ENCODE measurements around the gene TMEM9B. TPM values are rescaled to one million over a fixed set of nuclear protein-coding genes. Genes with fewer than 3 reads are reported as not detected.
"Not testable (repeated sequence)": the region's sequence is repeated elsewhere in the genome, so short reads cannot be mapped to it uniquely, and the experiment has no call there.

TMEM9B gene
- total RNA-seq, 1 experiment from 2014 or later = 23.5 TPM

- no peak for DNase-seq (ENCODE audit: low spot score)
Observed at GRCh38 chr11:8973121-8973520, 8.9 kb upstream of the TMEM9B start.

GRCh38 chr11:8971924-8972316, 7.7 kb upstream of the TMEM9B start:
- DNase-seq (ENCODE audit: low spot score) = no peak

DNA sequence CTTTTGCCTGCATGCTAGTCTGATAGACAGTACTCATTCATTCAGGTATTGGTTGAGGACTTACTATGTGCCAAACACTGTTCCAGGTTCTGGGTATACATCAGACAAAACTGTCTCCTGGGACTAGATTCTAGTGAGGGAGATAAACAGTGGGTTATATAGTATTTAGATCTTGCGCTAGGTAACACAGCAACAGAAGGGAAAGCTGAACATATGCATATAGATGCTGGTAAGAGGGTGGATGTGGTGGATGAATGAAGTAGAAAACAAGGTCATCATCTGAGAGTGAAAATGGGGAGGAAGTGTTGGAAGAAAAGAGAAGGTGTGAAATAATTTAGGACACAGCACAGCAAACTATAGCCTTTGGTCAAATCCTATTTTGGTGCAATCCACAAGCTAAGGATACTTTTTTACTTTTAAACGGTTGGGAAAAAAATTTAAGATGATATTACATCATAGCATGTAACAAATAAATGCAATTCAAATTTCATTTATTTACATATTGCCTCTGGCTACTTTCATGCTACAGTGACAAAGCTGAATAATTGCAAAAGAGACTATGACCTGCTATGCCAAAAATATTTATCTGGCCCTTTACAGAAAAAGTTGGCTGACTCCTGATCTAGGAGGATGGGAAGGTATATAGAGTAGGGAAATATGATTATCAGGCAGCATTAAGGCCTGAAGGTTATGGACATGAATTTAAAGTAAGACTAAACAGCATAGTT, 7.1 kb upstream of the TMEM9B start:
- DNase-seq (ENCODE audit: low spot score) = no peak

- DNase-seq (ENCODE audit: low spot score) = no peak
Observed at GRCh38 chr11:8967184-8967583, 2.9 kb upstream of the TMEM9B start.

DNA sequence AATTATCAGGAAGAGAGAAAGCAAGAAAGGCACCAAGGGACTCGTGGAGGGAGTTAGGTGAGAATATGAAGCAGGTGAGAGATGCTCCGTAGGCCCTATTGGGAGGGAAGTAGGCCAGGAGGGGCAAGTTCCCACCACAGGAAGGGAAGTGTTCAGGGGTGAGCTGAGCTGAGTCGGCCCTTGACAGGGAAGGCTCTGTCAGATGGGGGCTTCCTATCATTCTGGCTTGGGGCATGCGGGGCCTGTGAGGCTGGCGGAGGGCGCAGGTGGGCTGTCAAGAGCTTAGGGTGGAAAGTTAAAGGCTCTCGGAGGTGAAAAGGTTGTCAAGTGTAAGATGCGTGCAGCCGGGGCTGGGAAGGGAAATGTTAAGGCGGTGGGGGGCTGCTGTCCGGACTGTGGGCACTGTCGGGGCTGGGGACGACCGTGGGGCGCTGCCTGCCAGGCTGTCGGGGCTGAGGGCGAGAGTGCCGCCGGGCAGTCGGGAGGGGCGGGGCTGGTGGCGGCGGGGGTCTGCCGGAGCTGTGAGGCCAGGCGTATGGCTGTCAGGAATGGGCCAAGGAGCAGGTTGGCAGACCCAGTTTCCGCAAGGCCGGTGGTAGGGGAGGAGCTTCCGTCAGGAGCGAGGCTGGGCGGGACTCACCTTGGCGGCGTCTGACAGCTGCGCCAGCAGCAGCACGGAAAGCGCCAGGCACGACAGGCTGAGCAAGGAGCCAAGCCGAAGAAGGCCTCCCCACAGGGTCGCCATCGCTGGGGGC, 496 bp downstream of the TMEM9B start:
- peak; percentile 91 for DNase-seq (ENCODE audit: low spot score)

GRCh38 chr11:8962841-8963240, 1.4 kb downstream of the TMEM9B start:
- DNase-seq (ENCODE audit: low spot score) = no peak

DNA sequence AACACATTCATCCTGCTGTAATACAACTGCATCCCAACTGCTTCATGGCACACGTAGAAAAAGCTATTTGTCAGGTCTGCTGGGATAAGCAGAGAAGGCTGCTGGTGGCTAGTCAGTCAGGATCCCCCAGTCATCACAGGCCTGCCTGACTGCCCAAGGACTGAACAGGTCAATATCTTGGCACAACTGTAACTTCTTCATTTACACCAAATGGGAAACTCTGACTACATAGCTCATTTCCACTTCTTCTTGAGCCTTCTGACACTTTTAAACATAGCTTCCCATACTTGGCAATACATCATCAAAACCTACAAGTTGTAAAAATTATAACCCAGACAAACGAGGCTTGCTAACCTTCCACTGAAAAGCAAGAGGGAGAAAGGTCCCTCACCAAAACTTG, 2.8 kb downstream of the TMEM9B start:
- DNase-seq (ENCODE audit: low spot score) = no peak

DNA sequence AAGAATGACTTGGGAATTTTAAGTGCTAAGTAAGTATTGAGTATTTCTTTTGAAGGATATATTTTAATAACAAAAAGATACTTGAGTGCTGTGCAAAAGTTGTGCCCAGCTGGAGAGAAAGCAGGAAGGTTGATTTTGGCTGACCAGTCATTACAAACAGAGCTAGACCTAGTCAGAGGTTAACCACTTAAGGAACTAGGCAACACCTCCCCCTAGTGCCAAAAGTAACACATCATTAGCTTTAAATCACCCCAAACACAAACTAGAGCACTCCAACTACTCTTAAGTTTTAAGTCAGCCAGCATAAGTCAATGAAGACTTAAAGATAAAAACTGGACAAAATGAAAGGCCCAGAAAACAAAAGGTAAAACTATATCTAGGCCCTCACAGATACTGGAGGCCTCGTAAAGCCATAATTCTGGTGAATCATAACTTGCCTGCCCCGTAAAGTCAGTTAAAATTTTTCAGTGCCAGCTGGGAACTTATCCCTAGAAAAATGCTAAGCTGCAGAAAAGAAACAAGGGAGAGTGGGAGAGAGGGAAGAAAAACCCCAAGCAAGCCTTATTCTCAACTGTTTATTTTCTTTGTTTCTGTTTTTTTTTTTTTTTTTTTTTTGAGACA, 4.6 kb downstream of the TMEM9B start:
- DNase-seq (ENCODE audit: low spot score) = peak; percentile 83

GRCh38 chr11:8956860-8957259, 7.4 kb downstream of the TMEM9B start:
- no peak for DNase-seq (ENCODE audit: low spot score)

- DNase-seq (ENCODE audit: low spot score) = no peak
Observed at GRCh38 chr11:8948886-8949285, 15.4 kb downstream of the TMEM9B start.

GRCh38 chr11:8947230-8947943, 16.9 kb downstream of the TMEM9B start:
- DNase-seq (ENCODE audit: low spot score) = no peak

DNA sequence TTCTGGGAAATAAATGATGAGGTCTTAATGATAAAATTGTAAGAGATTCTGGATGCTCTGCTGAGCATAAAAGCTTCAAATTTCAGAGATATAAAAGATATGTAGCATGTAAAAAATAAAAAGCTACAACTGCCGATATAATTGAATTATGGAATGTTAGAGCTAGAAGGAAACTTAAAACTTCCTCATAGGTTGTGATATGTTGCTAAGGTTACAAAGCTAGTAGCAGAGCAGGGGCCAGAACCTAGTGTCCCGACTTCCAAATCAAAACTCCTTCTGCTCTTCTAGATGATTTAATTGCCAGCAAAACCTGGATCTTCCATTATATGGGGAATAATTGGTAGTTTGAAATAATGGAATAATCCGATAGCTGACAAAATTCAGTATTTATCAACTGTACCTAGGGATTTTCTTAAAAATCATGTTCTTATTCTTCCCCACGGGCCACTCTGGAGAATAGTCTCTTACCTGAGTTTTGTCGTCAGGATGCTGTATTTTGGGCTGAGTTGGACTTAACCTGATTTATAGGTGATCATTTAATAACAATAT, 21.6 kb downstream of the TMEM9B start, which contains the start of gene ASCL3:
Gene ASCL3 (minus strand): TSS at position 499 of the 549 bp plus-strand sequence. CDS start 4,855 bp downstream, outside the sequence.
- no peak for DNase-seq (ENCODE audit: low spot score)

DNA sequence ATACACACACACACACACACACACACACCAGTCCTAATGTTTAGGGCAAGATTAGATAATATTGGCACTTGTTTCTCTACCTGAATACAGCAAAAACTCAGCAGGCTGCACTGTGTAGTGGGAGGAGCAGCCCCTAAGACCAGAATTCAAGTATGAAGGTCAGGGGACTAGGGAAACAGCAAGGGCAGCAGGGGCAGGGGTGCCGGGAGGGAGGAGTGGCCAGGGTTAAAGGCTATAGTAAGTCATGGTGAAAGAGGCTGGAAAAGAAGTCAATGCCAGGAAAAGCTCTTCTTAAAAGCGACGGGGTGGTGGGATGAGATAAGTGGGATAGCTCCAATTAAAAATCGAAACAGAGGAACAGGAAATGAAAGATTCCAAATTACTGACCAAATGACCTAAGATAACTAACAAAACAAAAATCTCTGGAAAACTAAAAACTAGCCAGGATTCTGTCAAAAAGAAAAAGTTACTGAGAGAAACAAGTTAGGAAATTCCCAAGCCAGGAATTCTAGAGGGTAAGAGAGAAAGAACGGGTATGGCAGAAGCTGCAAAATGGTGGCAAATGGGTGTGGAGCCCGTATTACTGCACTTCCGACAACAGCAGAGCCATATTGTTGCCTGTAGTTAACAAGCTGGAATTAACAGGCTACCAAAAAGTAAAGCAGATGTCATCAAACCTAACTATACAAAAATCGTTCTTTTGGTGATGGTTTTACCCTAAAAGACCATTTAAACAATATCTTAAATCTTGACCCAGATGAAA, 22.7 kb downstream of the TMEM9B start:
- DNase-seq (ENCODE audit: low spot score) = no peak

GRCh38 chr11:8937659-8938058, 26.6 kb downstream of the TMEM9B start:
- no peak for DNase-seq (ENCODE audit: low spot score)

- no peak for DNase-seq (ENCODE audit: low spot score)
Observed at GRCh38 chr11:8937159-8937558, 27.1 kb downstream of the TMEM9B start.

- DNase-seq (ENCODE audit: low spot score) = not testable (repeated sequence)
Observed at GRCh38 chr11:8935789-8936188, 28.5 kb downstream of the TMEM9B start.

DNA sequence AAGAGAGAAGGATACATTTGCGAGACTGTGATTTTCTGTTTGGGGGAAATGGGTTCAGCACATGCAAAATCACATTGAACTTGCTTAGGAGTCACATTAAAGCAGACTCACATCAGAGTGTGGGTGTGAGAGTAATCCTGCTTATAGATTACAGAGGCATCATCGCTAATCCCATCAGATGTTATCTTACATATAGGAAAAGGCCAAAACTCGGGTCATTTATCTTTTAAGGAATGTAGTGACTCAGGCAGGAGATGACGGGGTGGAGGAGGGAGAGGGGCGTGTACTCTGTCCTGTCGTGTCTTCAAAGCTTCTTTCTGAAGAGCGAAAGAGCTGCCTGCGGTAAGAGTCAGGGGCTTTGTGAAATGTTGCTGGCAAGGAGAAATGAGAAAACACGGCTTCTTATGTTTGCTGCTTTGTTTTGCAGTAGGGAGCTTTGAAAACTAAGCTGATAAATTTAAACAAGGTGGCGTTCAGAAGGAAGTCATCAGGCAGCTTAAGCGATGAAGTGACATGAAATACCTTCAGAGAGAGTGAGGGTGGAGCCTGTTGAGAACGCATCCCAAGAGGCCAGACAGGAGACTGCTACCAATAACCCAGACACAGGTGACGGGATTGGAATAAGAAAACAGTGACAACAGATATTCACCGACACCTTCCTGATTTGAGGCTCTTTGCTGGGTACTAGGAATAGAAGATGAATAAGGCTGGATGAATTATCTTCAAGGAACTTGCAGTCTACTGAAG, 29.3 kb downstream of the TMEM9B start:
- peak; percentile 46 for DNase-seq (ENCODE audit: low spot score)

DNA sequence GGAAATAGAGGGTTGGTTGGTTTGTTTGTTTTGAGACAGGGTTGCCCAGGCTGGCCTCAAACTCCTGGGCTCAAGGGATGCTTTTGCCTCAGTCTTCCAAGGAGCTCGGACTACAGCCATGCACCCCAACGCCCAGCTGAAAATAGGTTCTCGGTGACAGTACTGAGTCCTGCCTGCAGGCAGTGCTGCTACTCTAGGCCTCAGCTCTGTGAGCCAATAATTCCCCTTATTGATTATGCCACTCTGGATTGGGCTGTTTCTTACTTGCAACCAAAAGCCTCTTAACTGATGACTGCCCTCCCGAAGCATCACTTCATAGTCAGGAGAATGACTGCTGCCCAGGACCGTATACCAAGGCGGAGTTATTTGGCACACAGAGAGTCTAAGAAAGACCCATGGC, 30.3 kb downstream of the TMEM9B start:
- no peak for DNase-seq (ENCODE audit: low spot score)

DNA sequence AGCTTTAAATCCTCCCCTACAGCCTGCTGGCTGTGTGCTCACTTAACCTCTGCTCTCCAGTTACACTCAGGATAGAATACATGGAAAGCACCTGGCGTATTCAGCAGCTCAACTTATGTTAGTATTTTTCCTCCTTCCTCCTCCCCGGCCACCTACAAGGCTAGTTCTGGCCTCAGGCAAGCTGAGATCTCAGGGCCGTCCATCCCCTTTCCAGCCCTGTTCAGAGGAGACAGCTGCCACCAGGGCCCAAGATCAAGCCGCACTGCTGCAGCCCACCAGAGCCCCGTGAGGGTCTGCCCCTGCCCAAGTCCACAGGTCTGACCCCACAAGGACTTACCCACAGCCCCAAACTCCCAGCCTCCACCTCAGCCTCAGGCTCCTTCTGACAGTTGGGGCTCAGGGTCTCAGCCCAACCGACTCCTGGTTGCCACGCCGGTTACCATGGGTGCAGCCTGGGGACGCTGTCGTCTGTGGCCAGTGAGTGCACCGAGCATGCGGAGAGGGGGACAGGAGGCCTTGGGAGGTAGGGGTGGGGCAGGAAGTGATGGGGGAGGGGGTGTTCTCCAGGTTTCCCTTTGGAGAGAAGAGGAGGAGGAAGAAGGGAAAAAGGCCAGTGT, 31.6 kb downstream of the TMEM9B start, which contains the start of gene C11orf16:
Gene C11orf16 (minus strand): TSS at position 384 of the 617 bp plus-strand sequence. CDS start 639 bp downstream, outside the sequence.
- no peak for DNase-seq (ENCODE audit: low spot score)
